Right ventricle myocardium inferior (tissue), 1 donor: ENCODE results near the gene GH1. TPM values are rescaled to one million over a fixed set of nuclear protein-coding genes. Genes with fewer than 3 reads are reported as not detected.
"Not testable (repeated sequence)": the region's sequence is repeated elsewhere in the genome, so short reads cannot be mapped to it uniquely, and the experiment has no call there.

Source experiments
- ATAC-seq: fragments of 200-7000 bp; cut with Tn5 transposase; one replicate; pipeline ENCODE4 v1.9.1; 2020; ENCODE audit warnings: mild to moderate bottlenecking, moderate library complexity
- DNase-seq: peaks from one replicate; pipeline ENCODE4 v3.0.0; 2021; ENCODE audit errors: missing footprints
- intact Hi-C: fragments of 100-400 bp; cut with DNase I; formaldehyde crosslinking; loops from one replicate; pipeline ENCODE4 v1.11.0; 2022
- long read RNA-seq: library from polyadenylated mRNA; unstranded; transcript quantifications from one replicate; pipeline ENCODE4 v2.0.0, GENCODE V29; 2021
- total RNA-seq: library from RNA; stranded (reverse); fragmentation: NEBNext Ultra II Directional; extraction: Animal tissue kit (Norgen Biotek cat#: 25700); gene quantifications from one replicate; pipeline ENCODE4 v1.2.1, GENCODE V29; 2021
- donor health status: DM: no; HTN: yes; CAD: no; lungs with severe emphysema.

Gene GH1
- total RNA-seq: not detected
- long read RNA-seq: 0 reads

- not testable (repeated sequence) for ATAC-seq, DNase-seq
- intact Hi-C loops: loop anchor here (1.0 to 2.0 kb wide), 3 partner anchors 28 to 106 kb away; no protein-coding TSS in a partner anchor
These were observed at the start of gene GH1 for GRCh38 chr17:63918789-63919305. Gene GH1 (minus strand): TSS chr17:63918839. CDS start chr17:63918776, 63 bp downstream.

GRCh38 chr17:63967953-63968352 is 49.3 kb upstream of the GH1 start:
- intact Hi-C loops: no loop called here
- no peak for ATAC-seq
- no peak for DNase-seq

GRCh38 chr17:63966646-63967264 is 48.1 kb upstream of the GH1 start:
- no peak for DNase-seq
- intact Hi-C loops: no loop called here

DNA sequence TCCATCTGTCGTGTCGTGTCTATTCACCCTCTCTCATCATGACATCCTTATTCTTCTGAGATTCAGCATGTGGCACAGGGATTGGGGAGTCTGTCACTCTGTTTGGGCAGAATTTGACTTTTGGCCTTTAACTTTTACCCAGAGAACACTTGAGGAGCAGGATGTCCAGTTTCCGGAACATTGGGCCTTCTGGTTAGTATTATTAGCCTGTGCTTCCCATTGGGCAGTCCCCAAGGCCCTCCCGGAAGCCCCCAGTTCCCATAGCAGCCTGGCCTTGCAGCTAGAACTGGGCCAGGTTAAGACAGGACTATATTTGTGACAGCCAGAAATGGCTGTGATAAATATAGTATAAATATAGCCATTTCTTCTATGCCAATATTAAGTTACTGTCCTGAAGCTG is 44.5 kb upstream of the GH1 start:
- ATAC-seq: peak; percentile 24
- intact Hi-C loops: no loop called here
- DNase-seq: no peak

More at GRCh38 chr17:63966646-63967264, 48.1 kb upstream of the GH1 start:
- no peak for ATAC-seq

DNA sequence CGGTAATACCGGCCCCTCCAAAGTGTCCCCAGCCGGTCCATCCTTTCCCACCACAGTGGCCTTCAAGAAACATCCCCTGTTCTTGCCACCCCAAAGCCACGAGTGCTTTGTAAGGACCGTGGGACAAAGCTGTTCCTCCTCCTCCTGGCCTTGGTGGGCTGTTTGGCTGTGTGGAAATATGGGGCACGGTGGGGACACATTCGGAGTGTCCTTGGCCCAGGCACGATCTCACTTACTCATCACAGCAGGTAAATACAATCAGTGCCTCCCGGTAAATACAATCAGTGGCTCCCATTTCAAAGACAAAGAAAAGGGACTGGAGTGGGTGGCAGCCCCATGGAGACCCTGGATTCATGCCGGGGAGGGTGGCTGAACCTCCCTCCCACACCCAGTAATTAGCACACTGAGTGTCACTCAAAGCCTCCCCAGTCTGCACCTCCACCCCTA is 43.7 kb upstream of the GH1 start:
- ATAC-seq: no peak
- no peak for DNase-seq
- intact Hi-C loops: no loop called here

GRCh38 chr17:63961355-63962212 is 42.9 kb upstream of the GH1 start:
- intact Hi-C loops: no loop called here
- ATAC-seq: peak; percentile 75
- DNase-seq: peak; percentile 78

- DNase-seq (no peak), ATAC-seq (no peak)
- intact Hi-C loops: no loop called here
These were observed 41.8 kb upstream of the GH1 start for GRCh38 chr17:63960430-63960829.

- intact Hi-C loops: no loop called here
- ATAC-seq: no peak
These were observed 41.4 kb upstream of the GH1 start for GRCh38 chr17:63960006-63960405.

GRCh38 chr17:63956296-63956920 is 37.8 kb upstream of the GH1 start:
- DNase-seq (no peak), ATAC-seq (no peak)
- intact Hi-C loops: no loop called here

More at GRCh38 chr17:63960006-63960405, 41.4 kb upstream of the GH1 start:
- no peak for DNase-seq

- DNase-seq (no peak), ATAC-seq (no peak)
- intact Hi-C loops: no loop called here
These were observed 37.2 kb upstream of the GH1 start for GRCh38 chr17:63955791-63956190.

GRCh38 chr17:63955232-63955631 is 36.6 kb upstream of the GH1 start:
- DNase-seq (no peak), ATAC-seq (no peak)
- intact Hi-C loops: no loop called here

DNA sequence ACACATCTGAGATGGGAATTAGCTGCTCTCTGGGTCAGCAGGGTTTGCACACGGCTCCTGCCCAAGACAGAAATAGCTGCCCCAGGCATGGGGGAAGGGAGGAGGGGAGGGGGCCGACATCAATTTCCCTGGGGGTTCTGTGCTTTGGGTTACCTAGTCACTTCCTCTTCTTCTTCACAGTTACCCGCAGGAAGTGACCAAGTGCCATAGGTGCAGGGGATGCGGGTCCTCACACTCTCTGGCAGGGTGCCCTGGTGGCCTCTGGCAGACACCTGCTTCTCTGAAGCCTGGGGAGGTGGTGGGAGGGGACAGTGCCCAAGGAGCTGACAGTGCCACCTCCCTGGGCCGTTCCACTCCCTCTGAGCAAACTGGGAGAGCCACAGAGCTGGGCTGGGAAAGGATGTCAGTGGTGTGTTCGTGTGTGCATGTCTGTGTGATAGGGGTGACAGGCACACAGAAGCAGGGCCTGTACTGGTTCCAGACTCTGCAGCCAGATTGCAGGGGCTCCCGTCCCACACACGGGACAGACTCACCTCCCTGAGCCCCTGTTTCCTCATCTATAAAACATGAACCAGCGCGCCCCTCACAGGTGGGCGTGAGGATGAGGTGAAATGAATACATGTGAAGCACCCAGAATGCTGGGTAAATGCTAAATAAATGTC is 35.9 kb upstream of the GH1 start:
- no peak for DNase-seq
- intact Hi-C loops: no loop called here
- ATAC-seq: peak; percentile 41

DNA sequence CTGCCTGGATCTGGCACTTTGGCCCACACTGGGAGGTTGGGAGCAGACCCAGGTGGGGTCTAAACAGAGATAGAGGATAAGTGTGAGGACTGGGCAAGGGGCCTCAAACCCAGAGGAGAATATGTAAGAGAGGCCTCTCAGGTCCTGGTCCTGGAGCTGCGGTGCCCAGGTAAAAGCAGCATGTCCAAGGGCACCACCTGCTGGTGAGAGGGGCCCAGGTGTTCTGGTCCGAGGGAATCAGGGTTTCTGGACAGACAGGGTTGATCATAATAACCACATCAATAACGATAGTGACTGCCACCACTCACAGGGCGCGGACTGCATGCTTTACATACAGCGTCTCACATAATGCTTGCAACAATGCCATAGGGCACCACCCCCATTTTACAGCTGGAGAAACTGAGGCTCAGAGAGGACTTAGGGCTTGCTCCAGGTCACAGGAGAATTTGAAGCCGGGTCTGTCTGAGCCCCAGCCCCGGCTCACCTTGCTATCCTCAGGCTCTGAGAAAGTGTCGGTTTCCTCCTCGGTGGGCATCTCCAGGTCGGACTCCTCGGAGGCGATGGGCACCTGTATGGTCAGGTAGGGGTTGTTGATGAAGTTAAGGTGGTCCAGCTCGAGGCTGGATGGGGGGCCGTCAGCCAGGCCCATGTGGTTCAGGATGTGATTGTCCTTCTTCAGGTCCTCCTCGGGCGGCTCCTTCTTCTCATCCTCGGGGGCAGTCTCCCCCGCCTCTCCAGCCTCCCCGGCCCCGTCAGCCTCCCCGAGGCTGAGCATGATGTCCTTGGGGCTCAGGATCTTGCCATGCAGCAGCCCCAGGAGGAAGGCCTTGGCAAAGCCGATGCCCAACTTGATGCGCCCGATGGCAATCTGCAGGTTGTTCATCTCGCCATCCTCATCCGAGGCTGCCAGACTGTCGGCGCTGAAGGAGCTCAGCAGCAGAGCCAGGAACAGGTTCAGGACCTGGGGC is 32.6 kb upstream of the GH1 start:
- intact Hi-C loops: no loop called here
- no peak for DNase-seq
- ATAC-seq: no peak

DNA sequence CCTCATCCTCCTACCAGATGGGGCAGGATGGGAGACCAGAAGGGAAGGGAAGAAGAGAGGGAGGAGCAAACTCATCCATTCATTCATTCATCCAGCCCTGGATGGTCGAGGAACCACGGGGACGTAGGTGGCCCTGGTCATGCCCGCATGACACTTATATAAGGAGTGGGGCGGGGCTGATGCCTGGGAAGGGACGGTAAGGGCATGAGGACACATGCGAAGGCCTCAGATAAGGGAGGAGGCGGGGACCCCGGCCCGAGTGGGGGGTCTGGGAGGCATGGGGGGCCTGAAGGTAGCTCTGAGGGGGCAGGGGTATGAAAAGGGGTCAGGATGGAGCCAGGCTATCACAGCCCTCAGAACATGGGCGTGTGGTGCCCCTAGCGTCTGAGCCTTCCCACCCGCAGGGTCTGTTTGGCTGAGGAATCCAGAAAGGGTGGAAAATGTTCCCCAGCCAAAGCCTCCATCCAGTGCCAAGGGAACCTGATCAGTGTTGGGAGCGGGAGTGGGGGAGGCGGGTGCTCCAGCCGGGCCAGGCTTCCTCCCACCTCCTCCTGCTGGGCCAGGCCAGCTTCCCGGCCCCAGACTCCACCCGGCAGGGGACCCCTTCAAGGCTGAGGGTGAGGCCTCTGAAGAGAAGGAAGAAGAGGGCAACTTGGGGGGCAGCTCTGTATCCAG is 31.1 kb upstream of the GH1 start:
- no peak for DNase-seq
- ATAC-seq: no peak
- intact Hi-C loops: loop anchor here (5.0 kb wide), 1 partner anchor 38 kb away; no protein-coding TSS in a partner anchor

DNA sequence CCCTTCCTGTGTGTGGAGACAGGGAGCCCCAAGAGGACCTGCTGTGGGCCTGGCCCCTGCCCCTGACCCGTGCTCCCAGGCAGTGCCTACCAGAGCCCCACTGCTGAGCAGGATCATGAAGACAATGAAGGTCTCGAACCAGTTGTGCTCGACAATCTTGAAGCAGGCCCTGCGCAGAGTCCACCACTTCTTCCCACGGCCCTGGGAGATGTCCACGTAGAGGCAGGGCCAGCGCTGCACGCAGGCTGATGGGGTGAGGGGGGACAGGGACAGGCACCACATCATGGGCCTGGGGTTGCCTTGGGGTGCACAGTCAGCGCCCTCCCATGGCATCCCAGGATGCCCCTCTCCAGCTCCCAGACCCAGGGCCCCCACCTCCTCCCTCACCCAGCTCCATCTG is 29.9 kb upstream of the GH1 start:
- intact Hi-C loops: loop anchor here (5.0 kb wide), 1 partner anchor 39 kb away; no protein-coding TSS in a partner anchor
- peak; percentile 20 for DNase-seq
- ATAC-seq: no peak

DNA sequence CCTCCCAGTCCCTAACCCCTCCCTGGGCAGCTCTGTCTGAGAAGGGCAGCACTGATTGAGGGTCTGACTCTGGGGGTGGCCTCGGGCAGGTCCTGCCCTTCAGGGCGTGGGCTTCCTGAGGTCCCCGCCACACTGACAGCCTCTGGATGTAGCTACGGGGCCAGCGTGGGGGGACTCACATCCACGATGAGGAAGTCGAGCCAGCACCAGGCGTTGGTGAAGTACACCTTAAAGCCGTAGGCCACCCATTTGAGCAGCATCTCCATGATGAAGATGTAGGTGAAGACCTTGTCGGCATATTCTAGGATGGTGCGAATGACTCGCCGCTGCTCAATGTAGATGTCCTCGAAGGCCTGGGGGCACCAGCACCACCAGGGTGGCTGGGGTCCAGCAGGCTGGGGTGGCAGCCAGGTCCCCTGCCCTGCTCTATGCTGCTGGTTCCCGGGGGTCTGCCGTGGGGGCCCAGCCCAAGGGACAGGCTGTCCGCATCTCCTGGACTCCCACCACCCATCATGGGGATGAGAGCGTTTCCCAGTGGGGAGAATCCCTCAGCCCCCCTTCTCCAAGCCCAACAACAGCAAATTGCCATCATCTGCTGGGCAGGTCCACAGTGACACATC is 29.2 kb upstream of the GH1 start:
- ATAC-seq: no peak
- DNase-seq: peak; percentile 53
- intact Hi-C loops: loop anchor here (2.0 to 5.0 kb wide), 2 partner anchors 29 to 39 kb away; partner anchors contain the start of gene GH1
